GM12878 (cell line): ENCODE results near the gene ARPC1A. TPM values are rescaled to one million over a fixed set of nuclear protein-coding genes. Genes with fewer than 3 reads are reported as not detected.

Experiments used
- ATAC-seq: fragments of 200-7000 bp; cut with Tn5 transposase; 3 replicates; pipeline ENCODE4 v1.9.1; 2020; ENCODE audit warnings: mild to moderate bottlenecking, moderate library complexity
- BruUV-seq: library from RNA; stranded (reverse); fragments of 400-500 nt; replicated peaks from 2 replicates; lab custom pipeline; 2021; lab: Mats Ljungman, UMichigan
- CTCF ChIA-PET: fragments of 300-600 bp; sonication (Branson Sonifier 250); formaldehyde crosslinking; extraction: SDS; loops from one replicate; lab custom pipeline; 2021; ENCODE audit warnings: inconsistent platforms; lab: Yijun Ruan, JAX
- POLR2A ChIA-PET: fragments of 350-600 bp; formaldehyde crosslinking; extraction: SDS; loops from one replicate; lab custom pipeline; 2021; ENCODE audit warnings: inconsistent platforms; lab: Charles Lee
- RAD21 ChIA-PET: fragments of 300-600 bp; sonication (Branson Sonifier 250); formaldehyde crosslinking; loops from one replicate; lab custom pipeline; 2023; ENCODE audit warnings: antibody characterized with exemption; ENCODE audit not compliant: unreplicated experiment; lab: Charles Lee
- SMC1A ChIA-PET: fragments of 300-600 bp; sonication (Branson Sonifier 250); formaldehyde crosslinking; loops from one replicate; lab custom pipeline; 2023; ENCODE audit not compliant: unreplicated experiment, uncharacterized antibody; lab: Charles Lee
- DNase-seq: peaks from one replicate; pipeline ENCODE4 v3.0.0-alpha.2; 2011; ENCODE audit warnings: low read depth, low spot score
- FAIRE-seq: peaks from 3 replicates; lab custom pipeline; 2011; peaks lifted over from hg19 to GRCh38; lab: Jason Lieb, UNC
- H2AFZ ChIP-seq: 2 replicates; pipeline ENCODE4 v1.6.0; 2011; ENCODE audit warnings: low read depth, low read length, control low read depth; ENCODE audit not compliant: control insufficient read depth
- H3K27ac ChIP-seq: 2 replicates; pipeline ENCODE4 v1.5.1; 2011; ENCODE audit warnings: control low read depth; ENCODE audit not compliant: control insufficient read depth, insufficient read depth
- H3K27me3 ChIP-seq, 2 experiments: replicated peaks in 1 of 2; 2 replicates each; pipeline versions ENCODE4 v1.6.0 to v1.6.1; 2011; ENCODE audit warnings: low read length in 1 of 2; ENCODE audit not compliant: control insufficient read depth in 2 of 2, insufficient read depth in 2 of 2
- H3K36me3 ChIP-seq, 2 experiments: 2 replicates each; pipeline ENCODE4 v1.5.1; 2011; ENCODE audit warnings: low read length in 1 of 2; ENCODE audit not compliant: control insufficient read depth in 2 of 2, insufficient read depth in 2 of 2
- H3K4me1 ChIP-seq: 2 replicates; pipeline ENCODE4 v1.6.1; 2011; ENCODE audit warnings: mild to moderate bottlenecking, low read length, moderate library complexity, mixed read lengths; ENCODE audit not compliant: control insufficient read depth, insufficient read depth
- H3K4me2 ChIP-seq: 2 replicates; pipeline ENCODE4 v1.6.0; 2011; ENCODE audit warnings: control low read depth; ENCODE audit not compliant: control insufficient read depth, insufficient read depth
- H3K4me3 ChIP-seq: fragments of 200-600 bp; sonication (generic); 2 replicates; pipeline ENCODE4 v1.5.1; 2016
- H3K79me2 ChIP-seq: 2 replicates; pipeline ENCODE4 v1.6.0; 2011; ENCODE audit warnings: low read length; ENCODE audit not compliant: control insufficient read depth, insufficient read depth
- H3K9ac ChIP-seq: 2 replicates; pipeline ENCODE4 v1.8.0; 2011; ENCODE audit warnings: low read length, control low read depth, mixed read lengths; ENCODE audit not compliant: control insufficient read depth, insufficient read depth
- H3K9me3 ChIP-seq: replicated peaks from 3 replicates; pipeline ENCODE4 v1.5.1; 2011; ENCODE audit warnings: mild to moderate bottlenecking, low read length; ENCODE audit not compliant: control insufficient read depth, insufficient read depth
- H4K20me1 ChIP-seq: 2 replicates; pipeline ENCODE4 v1.6.0; 2011; ENCODE audit not compliant: control insufficient read depth, insufficient read depth
- ASH2L ChIP-seq: fragments of 300-600, 200-600 bp; sonication (generic); IDR thresholded peaks from 2 replicates; pipeline ENCODE4 v1.6.1; 2017; ENCODE audit warnings: low read depth, mild to moderate bottlenecking, borderline replicate concordance
- CHD1 ChIP-seq: IDR thresholded peaks from 2 replicates; pipeline ENCODE4 v1.6.1; 2012; ENCODE audit warnings: low read depth, low read length, improper control_type of control experiment
- CTCF ChIP-seq, 3 experiments: IDR thresholded peaks in 2 of 3; conservative IDR thresholded peaks in 1 of 3; 2 replicates each; pipeline ENCODE4 v1.5.1; 2011; ENCODE audit warnings: low read depth in 3 of 3, low read length in 3 of 3, mild to moderate bottlenecking in 3 of 3, control low read depth in 2 of 3, moderate library complexity in 2 of 3, inconsistent platforms in 1 of 3, mixed read lengths in 1 of 3; ENCODE audit not compliant: control insufficient read depth in 2 of 3, insufficient read depth in 1 of 3; ENCODE audit errors: extremely low read depth in 1 of 3
- ETV6 ChIP-seq, 2 experiments: fragments of 450-650 bp in 1 of 2; IDR thresholded peaks in 1 of 2; conservative IDR thresholded peaks in 1 of 2; 2 replicates each; pipeline ENCODE4 v1.6.1; 2014; ENCODE audit warnings: antibody characterized with exemption in 1 of 2, borderline replicate concordance in 1 of 2, low read depth in 1 of 2, mild to moderate bottlenecking in 1 of 2, moderate library complexity in 1 of 2
- POU2F2 ChIP-seq: IDR thresholded peaks from 3 replicates; pipeline ENCODE4 v1.6.1; 2011; ENCODE audit warnings: low read depth, mild to moderate bottlenecking, low read length, borderline replicate concordance
- RAD21 ChIP-seq: IDR thresholded peaks from 2 replicates; pipeline ENCODE4 v1.6.1; 2011; ENCODE audit warnings: mild to moderate bottlenecking, low read depth, low read length, moderate library complexity; ENCODE audit not compliant: insufficient read depth
- RB1 ChIP-seq: fragments of 450-650 bp; formaldehyde crosslinking; IDR thresholded peaks from 2 replicates; pipeline ENCODE4 v1.6.1; 2017; ENCODE audit warnings: mild to moderate bottlenecking, borderline replicate concordance
- SMC3 ChIP-seq: IDR thresholded peaks from 2 replicates; pipeline ENCODE4 v1.6.1; 2011; ENCODE audit warnings: low read length, improper control_type of control experiment, borderline replicate concordance
- YY1 ChIP-seq: IDR thresholded peaks from 2 replicates; pipeline ENCODE4 v1.6.1; 2011; ENCODE audit warnings: low read depth, mild to moderate bottlenecking, low read length
- WGBS: methylation state at CpG from one replicate; pipeline ENCODE4 v1.1.6; 2016; ENCODE audit warnings: low lambda C conversion rate; ENCODE audit not compliant: insufficient replicate concordance, insufficient coverage; ENCODE audit errors: missing lambda C conversion rate; 5-methylcytosine and 5-hydroxymethylcytosine counted together
- in situ Hi-C: fragments of 300-500 bp; cut with MboI; formaldehyde crosslinking; loops from 9 replicates; pipeline ENCODE4 v1.14.3; 2018; ENCODE audit warnings: mixed read lengths
- intact Hi-C: fragments of 100-400 bp; cut with micrococcal nuclease; formaldehyde crosslinking; loops from one replicate; pipeline ENCODE4 v1.14.2; 2022; ENCODE audit not compliant: unreplicated experiment
- polyA plus RNA-seq, 11 experiments: library from polyadenylated mRNA; depleted of rRNA in 4 of 11; unstranded in 6 of 11; stranded (reverse) in 5 of 11; fragments of >200 nt; fragmentation: Nextera tagmentation in 4 of 11; fragmentation: Illumina TruSeq in 1 of 11; extraction: Ambion mirVana in 4 of 11; extraction: Trizol in 1 of 11; gene quantifications; 1 replicate in 1 of 11; 2 replicates in 10 of 11; pipeline versions ENCODE4 v1.2.1 to v1.2.3, GENCODE V29; 2011 to 2016; ENCODE audit warnings: inconsistent platforms in 2 of 11, missing spikeins in 2 of 11, low read depth in 1 of 11
- total RNA-seq, 4 experiments: library from RNA; depleted of rRNA in 3 of 4; stranded (reverse); fragments of >200 nt in 3 of 4; fragmentation: Illumina TruSeq in 1 of 4; extraction: Trizol in 1 of 4; gene quantifications; 2 replicates each; pipeline versions ENCODE4 v1.2.1 to v1.2.3, GENCODE V29; 2013 to 2021

The ARPC1A gene
- total and polyA plus RNA-seq, 10 of the 15 experiments (the other 5 are each of a cell fraction or from before 2014, with no cell fraction given): 42.3 to 152 (median 72.1) TPM

- DNase-seq: peak; percentile 35
- WGBS: 33% methylated on average over 16 of the region's 16 CpGs
- Histone ChIP-seq H3K4me1 (peaks cover 13% of the 10 kb centered on the region), H3K9me3 (no peaks in the 10 kb centered on the region; the same call in 2 of the 3 replicates), H2AFZ (peak overlapping the region; percentile 57), H3K4me2 (peak overlapping the region; percentile 95), H3K27me3 (no peaks in the 10 kb centered on the region), H3K4me3 (no peak overlapping the region), H3K79me2 (no peaks in the 10 kb centered on the region), H3K36me3 (0 out of 4 replicates have a peak, but pooled peaks cover 0 to 3% of the 10 kb centered on the region in 2 experiments), H3K9ac (0 out of 2 replicates have a peak overlapping the region, but pooled peaks have one; percentile 24), H4K20me1 (no peaks in the 10 kb centered on the region), H3K27ac (no peak overlapping the region)
- FAIRE-seq: peak; percentile 68
- no TSS peak for BruUV-seq
- ChIA-PET POLR2A (no interaction called here), CTCF (interaction anchor here (0.8 to 2.7 kb wide), 23 partner anchors 11 to 389 kb away, joined by 3 to 19 read pairs (median 4); partner anchors contain the start of gene ARPC1A), SMC1A (interaction anchor here (0.6 to 1.8 kb wide), 4 partner anchors 255 to 435 kb away, joined by 3 to 5 read pairs (median 3); no protein-coding TSS in a partner anchor), RAD21 (interaction anchor here (1.4 to 1.7 kb wide), 2 partner anchors 272 to 274 kb away, joined by 4 to 5 read pairs; no protein-coding TSS in a partner anchor)
- intact Hi-C loops: loop anchor here (1.0 kb wide), 1 partner anchor 272 kb away; no protein-coding TSS in a partner anchor
- in situ Hi-C loops: loop anchor here (5.0 kb wide), 1 partner anchor 270 kb away; no protein-coding TSS in a partner anchor
- TF ChIP-seq ASH2L: no peak
- peak; percentile 90 for TF ChIP-seq RAD21
- 0 out of 4 replicates have a peak, but pooled peaks of 1 of the 2 experiments have one; percentile 19 for TF ChIP-seq ETV6 (conservative IDR thresholded peaks at IDR 0.05 in 1 of 2, IDR thresholded peaks at IDR 0.05 in 1 of 2; ENCODE audit: borderline replicate concordance in 1 of 2, low read depth in 1 of 2)
- peak; percentile 88 for TF ChIP-seq SMC3
- TF ChIP-seq CTCF (IDR thresholded peaks at IDR 0.05 in 2 of 3, conservative IDR thresholded peaks at IDR 0.05 in 1 of 3; ENCODE audit: control insufficient read depth in 2 of 3, extremely low read depth in 1 of 3, insufficient read depth in 1 of 3, low read depth in 3 of 3, low read length in 3 of 3): peak; percentile 87 to 91 (median 88)
- TF ChIP-seq POU2F2: no peak
- no peak for TF ChIP-seq CHD1
- peak; percentile 51; the same call in 1 of the 2 replicates for TF ChIP-seq YY1
- 0 out of 2 replicates have a peak, but pooled peaks have one; percentile 15 for TF ChIP-seq RB1
- peak; percentile 84 for ATAC-seq
Measured at GRCh38 chr7:99312316-99313203, 13.1 kb upstream of the ARPC1A start.
